Frontal cortex (tissue), 4 donors: Measurements from ENCODE around the gene MICAL2. TPM values are rescaled to one million over a fixed set of nuclear protein-coding genes. Genes with fewer than 3 reads are reported as not detected.

Experiments
- DNase-seq, 2 donors: peaks; one replicate each; pipeline ENCODE4 v3.0.0; 2012; ENCODE audit warnings: low spot score in 2 of 2
- FAIRE-seq: peaks from 2 replicates; lab custom pipeline; 2012; peaks lifted over from hg19 to GRCh38; lab: Jason Lieb, UNC
- small RNA-seq: library from RNA; depleted of rRNA; stranded (forward); fragments of <200 nt; gene quantifications from one replicate; pipeline ENCODE3, GENCODE V24; 2014
- total RNA-seq: library from RNA; depleted of rRNA; stranded (reverse); fragments of >200 nt; gene quantifications from one replicate; pipeline ENCODE4 v1.2.3, GENCODE V29; 2014
- donor health status: control.
- donor health status: control.
- donor health status: control.

The MICAL2 gene
- total RNA-seq, 1 donor from 2014 or later, result 14.3 TPM

GRCh38 chr11:12288212-12288930 is 178.0 kb downstream of the MICAL2 start:
- peak; percentile 63 to 83 for DNase-seq
- FAIRE-seq, result no peak

GRCh38 chr11:12288931-12289666 is 178.7 kb downstream of the MICAL2 start:
- DNase-seq (no peak), FAIRE-seq (no peak)

GRCh38 chr11:12289667-12290476 is 179.5 kb downstream of the MICAL2 start:
- no peak for FAIRE-seq
- DNase-seq, result no peak

GRCh38 chr11:12290477-12290922 is 180.1 kb downstream of the MICAL2 start:
- no peak for DNase-seq

GRCh38 chr11:12291313-12291712 is 180.9 kb downstream of the MICAL2 start:
- DNase-seq (no peak), FAIRE-seq (no peak)

More at GRCh38 chr11:12290477-12290922, 180.1 kb downstream of the MICAL2 start:
- FAIRE-seq, result no peak

- FAIRE-seq, result no peak
These were observed 181.4 kb downstream of the MICAL2 start for GRCh38 chr11:12291766-12292165.

GRCh38 chr11:12292766-12293165 is 182.4 kb downstream of the MICAL2 start:
- no peak for DNase-seq
- FAIRE-seq, result no peak

More at GRCh38 chr11:12291766-12292165, 181.4 kb downstream of the MICAL2 start:
- no peak for DNase-seq

GRCh38 chr11:12293486-12293885 is 183.1 kb downstream of the MICAL2 start:
- no peak for DNase-seq
- FAIRE-seq, result no peak

GRCh38 chr11:12294613-12295012 is 184.2 kb downstream of the MICAL2 start:
- FAIRE-seq (no peak), DNase-seq (no peak)

GRCh38 chr11:12295943-12296342 is 185.6 kb downstream of the MICAL2 start:
- DNase-seq (no peak), FAIRE-seq (no peak)

- FAIRE-seq (no peak), DNase-seq (no peak)
These were observed 188.2 kb downstream of the MICAL2 start for GRCh38 chr11:12298610-12299009.

GRCh38 chr11:12301379-12301778 is 191.0 kb downstream of the MICAL2 start:
- FAIRE-seq (no peak), DNase-seq (no peak)

- FAIRE-seq, result peak; percentile 24
- no peak for DNase-seq
These were observed 193.2 kb downstream of the MICAL2 start for GRCh38 chr11:12303421-12304149.

GRCh38 chr11:12306830-12307229 is 196.4 kb downstream of the MICAL2 start:
- FAIRE-seq, result no peak

GRCh38 chr11:12312132-12312531 is 201.7 kb downstream of the MICAL2 start:
- DNase-seq (no peak), FAIRE-seq (no peak)

More at GRCh38 chr11:12306830-12307229, 196.4 kb downstream of the MICAL2 start:
- no peak for DNase-seq

Small RNAs within 50 kb of the gene (small RNA-seq; reads per million reads assigned to genes)
- not detected for gene MIR6124

Other genes with a start within 250 kb of the MICAL2 start
- gene DKK3, start 102.0 kb upstream of the MICAL2 start, total RNA-seq, result 225 TPM